Adipocyte (in vitro differentiated cells): ENCODE measurements around the gene SLC23A2.
"Not testable (repeated sequence)": the region's sequence is repeated elsewhere in the genome, so short reads cannot be mapped to it uniquely, and the experiment has no call there.

Experiments used
- DNase-seq: peaks from one replicate; pipeline ENCODE4 v3.0.0-alpha.2; 2015; ENCODE audit warnings: low read depth
- H3K27me3 ChIP-seq: replicated peaks from 2 replicates; pipeline ENCODE4 v1.7.0; 2013; ENCODE audit warnings: mild to moderate bottlenecking, low read length, moderate library complexity; ENCODE audit not compliant: control insufficient read depth, insufficient read depth
- H3K36me3 ChIP-seq: 2 replicates; pipeline ENCODE4 v1.7.0; 2013; ENCODE audit warnings: low read length, mild to moderate bottlenecking, moderate library complexity; ENCODE audit not compliant: control insufficient read depth, insufficient read depth, severe bottlenecking
- H3K4me1 ChIP-seq: 2 replicates; pipeline ENCODE4 v1.7.0; 2013; ENCODE audit warnings: mild to moderate bottlenecking, low read length, moderate library complexity; ENCODE audit not compliant: control insufficient read depth, insufficient read depth
- H3K4me3 ChIP-seq: 2 replicates; pipeline ENCODE4 v1.7.0; 2013; ENCODE audit warnings: mild to moderate bottlenecking, low read length, moderate library complexity
- H3K9ac ChIP-seq: 2 replicates; pipeline ENCODE4 v1.7.0; 2013; ENCODE audit warnings: mild to moderate bottlenecking, low read length, moderate library complexity
- H3K9me3 ChIP-seq: 2 replicates; pipeline ENCODE4 v1.7.0; 2013; ENCODE audit warnings: mild to moderate bottlenecking, low read length, moderate library complexity; ENCODE audit not compliant: control insufficient read depth

The SLC23A2 gene

GRCh38 chr20:4853757-4854560 is 147.4 kb downstream of the SLC23A2 start:
- no peak for DNase-seq
- peaks cover 63% of the 10 kb centered on the region for H3K36me3 ChIP-seq
- no peak overlapping the region for H3K9ac ChIP-seq
- no peaks in the 10 kb centered on the region for H3K9me3 ChIP-seq
- no peaks in the 10 kb centered on the region for H3K4me1 ChIP-seq
- H3K27me3 ChIP-seq: no peaks in the 10 kb centered on the region
- H3K4me3 ChIP-seq: no peak overlapping the region

- DNase-seq: no peak
- H3K27me3 ChIP-seq: no peaks in the 10 kb centered on the region
- no peaks in the 10 kb centered on the region for H3K9me3 ChIP-seq
- no peaks in the 10 kb centered on the region for H3K4me1 ChIP-seq
- H3K4me3 ChIP-seq: no peak overlapping the region
- no peak overlapping the region for H3K9ac ChIP-seq
- peaks cover 53% of the 10 kb centered on the region for H3K36me3 ChIP-seq
These were observed 148.3 kb downstream of the SLC23A2 start for GRCh38 chr20:4853004-4853403.

- peaks cover 37% of the 10 kb centered on the region for H3K36me3 ChIP-seq
- H3K9me3 ChIP-seq: no peaks in the 10 kb centered on the region
- no peak overlapping the region for H3K9ac ChIP-seq
- DNase-seq: no peak
- H3K4me3 ChIP-seq: no peak overlapping the region
- no peaks in the 10 kb centered on the region for H3K27me3 ChIP-seq
- H3K4me1 ChIP-seq: no peaks in the 10 kb centered on the region
These were observed 150.3 kb downstream of the SLC23A2 start for GRCh38 chr20:4850960-4851359.

- H3K4me3 ChIP-seq, H3K27me3 ChIP-seq, DNase-seq, H3K4me1 ChIP-seq, H3K9me3 ChIP-seq, H3K9ac ChIP-seq: not testable (repeated sequence)
- H3K36me3 ChIP-seq: peaks cover 17% of the 10 kb centered on the region
These were observed 152.5 kb downstream of the SLC23A2 start for GRCh38 chr20:4848829-4849228.

DNA sequence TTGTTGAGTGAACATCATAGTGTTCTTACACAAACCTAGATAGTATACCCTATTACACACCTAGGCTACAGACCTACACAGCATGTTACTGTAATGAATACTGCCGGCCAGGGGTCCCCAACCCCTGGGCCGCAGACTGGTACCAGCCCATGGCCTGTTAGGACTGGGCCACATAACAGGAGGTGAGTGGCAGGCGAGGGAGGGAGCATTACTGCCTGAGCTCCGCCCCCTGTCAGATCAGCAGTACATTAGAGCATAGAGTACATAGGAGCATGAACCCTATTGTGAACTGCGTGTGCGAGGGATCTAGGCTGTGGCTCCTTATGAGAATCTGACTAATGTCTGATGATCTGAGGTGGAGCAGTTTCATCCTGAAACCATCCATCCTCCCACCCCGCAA is 153.3 kb downstream of the SLC23A2 start:
- no peak for DNase-seq
- H3K36me3 ChIP-seq: peaks cover 11% of the 10 kb centered on the region
- no peaks in the 10 kb centered on the region for H3K9me3 ChIP-seq

GRCh38 chr20:4846821-4847220 is 154.5 kb downstream of the SLC23A2 start:
- H3K27me3 ChIP-seq: no peaks in the 10 kb centered on the region
- H3K9ac ChIP-seq: no peak overlapping the region
- no peaks in the 10 kb centered on the region for H3K4me1 ChIP-seq
- H3K4me3 ChIP-seq: no peak overlapping the region
- H3K36me3 ChIP-seq: peaks cover 6% of the 10 kb centered on the region
- DNase-seq: no peak
- H3K9me3 ChIP-seq: no peaks in the 10 kb centered on the region

More for the DNA sequence above, 153.3 kb downstream of the SLC23A2 start:
- Histone ChIP-seq H3K4me1 (no peaks in the 10 kb centered on the region), H3K27me3 (no peaks in the 10 kb centered on the region), H3K4me3 (no peak overlapping the region), H3K9ac (no peak overlapping the region)

GRCh38 chr20:4844751-4845465 is 156.4 kb downstream of the SLC23A2 start:
- H3K9me3 ChIP-seq: peaks cover 9% of the 10 kb centered on the region
- DNase-seq: no peak
- H3K9ac ChIP-seq: no peak overlapping the region
- no peak overlapping the region for H3K4me3 ChIP-seq
- H3K36me3 ChIP-seq: no peaks in the 10 kb centered on the region
- peaks cover 4% of the 10 kb centered on the region for H3K27me3 ChIP-seq
- no peaks in the 10 kb centered on the region for H3K4me1 ChIP-seq

GRCh38 chr20:4844325-4844724 is 157.0 kb downstream of the SLC23A2 start:
- H3K36me3 ChIP-seq: no peaks in the 10 kb centered on the region

GRCh38 chr20:4840801-4841200 is 160.5 kb downstream of the SLC23A2 start:
- H3K9ac ChIP-seq: no peak overlapping the region

More at GRCh38 chr20:4844325-4844724, 157.0 kb downstream of the SLC23A2 start:
- DNase-seq: no peak
- Histone ChIP-seq H3K27me3 (peaks cover 10% of the 10 kb centered on the region), H3K9ac (no peak overlapping the region), H3K4me1 (no peaks in the 10 kb centered on the region), H3K9me3 (peaks cover 9% of the 10 kb centered on the region), H3K4me3 (no peak overlapping the region)

GRCh38 chr20:4838526-4838925 is 162.8 kb downstream of the SLC23A2 start:
- Histone ChIP-seq H3K9me3 (peaks cover 9% of the 10 kb centered on the region), H3K27me3 (peaks cover 15% of the 10 kb centered on the region), H3K4me1 (peaks cover 2% of the 10 kb centered on the region), H3K36me3 (no peaks in the 10 kb centered on the region), H3K9ac (no peak overlapping the region), H3K4me3 (no peak overlapping the region)
- DNase-seq: no peak

More at GRCh38 chr20:4840801-4841200, 160.5 kb downstream of the SLC23A2 start:
- Histone ChIP-seq H3K27me3 (peaks cover 15% of the 10 kb centered on the region), H3K4me1 (no peaks in the 10 kb centered on the region), H3K36me3 (no peaks in the 10 kb centered on the region), H3K9me3 (peaks cover 9% of the 10 kb centered on the region), H3K4me3 (no peak overlapping the region)
- DNase-seq: no peak

GRCh38 chr20:4837760-4838159 is 163.6 kb downstream of the SLC23A2 start:
- H3K9me3 ChIP-seq: peaks cover 9% of the 10 kb centered on the region
- no peak overlapping the region for H3K4me3 ChIP-seq
- peaks cover 15% of the 10 kb centered on the region for H3K27me3 ChIP-seq
- H3K36me3 ChIP-seq: no peaks in the 10 kb centered on the region
- no peak for DNase-seq
- no peak overlapping the region for H3K9ac ChIP-seq
- peaks cover 2% of the 10 kb centered on the region for H3K4me1 ChIP-seq
